Measurements from ENCODE around the gene TFPT. TPM values are rescaled to one million over a fixed set of nuclear protein-coding genes. Genes with fewer than 3 reads are reported as not detected.
A peak's percentile ranks its signal among the peaks of the same experiment; 100 is the strongest.

Gene TFPT
- total and polyA plus RNA-seq, 2 of the 4 experiments (the other 2 are of a cell fraction): 7.9 to 17.1 TPM

DNA sequence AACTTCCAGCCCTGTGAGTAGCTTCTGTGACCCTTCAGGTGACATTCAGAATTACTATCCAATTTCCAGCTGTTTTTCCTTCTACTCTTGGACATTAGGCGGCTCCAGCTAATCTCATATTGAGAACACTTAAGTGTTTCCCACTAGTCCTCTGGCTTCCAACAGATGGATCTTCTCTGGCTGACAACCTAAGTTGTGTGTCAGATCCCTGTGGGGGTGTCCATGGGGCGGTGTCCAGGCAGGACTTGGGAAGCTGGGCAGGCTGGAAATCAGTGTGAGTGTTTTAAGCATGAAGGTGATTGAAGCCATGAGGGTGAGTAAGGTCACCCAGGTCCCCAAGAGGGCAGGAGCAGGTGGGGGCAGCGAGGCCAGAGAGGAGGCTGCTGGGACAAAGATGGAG lies 32.2 kb upstream of the TFPT start:
- H3K4ac ChIP-seq (ENCODE audit: low read depth, low read length): no peak overlapping the region
- H2BK120ac ChIP-seq (ENCODE audit: low read depth, low read length): no peak overlapping the region
- H4K91ac ChIP-seq (ENCODE audit: insufficient read depth, low read depth, low read length): no peak overlapping the region
- no peak overlapping the region for H2BK5ac ChIP-seq (ENCODE audit: low read depth, low read length, poor library complexity, severe bottlenecking)
- no peak overlapping the region for H4K5ac ChIP-seq (ENCODE audit: low read depth, low read length)
- TF ChIP-seq POLR2A (IDR thresholded peaks at IDR 0.05; ENCODE audit: low read depth, low read length) (no peak), NFE2L2 (IDR thresholded peaks at IDR 0.05; ENCODE audit: low read depth, low read length) (no peak), RAD21 (IDR thresholded peaks at IDR 0.05; ENCODE audit: low read length) (no peak), CEBPB (IDR thresholded peaks at IDR 0.05; ENCODE audit: low read depth, low read length) (no peak), MAFK (IDR thresholded peaks at IDR 0.05; ENCODE audit: low read depth, low read length) (no peak), MAZ (IDR thresholded peaks at IDR 0.05; ENCODE audit: borderline replicate concordance, low read depth, low read length) (no peak), MXI1 (IDR thresholded peaks at IDR 0.05; ENCODE audit: borderline replicate concordance, low read depth, low read length) (no peak), CHD1 (IDR thresholded peaks at IDR 0.05; ENCODE audit: low read depth, low read length) (no peak), FOS (IDR thresholded peaks at IDR 0.05; ENCODE audit: low read depth, low read length) (no peak), BHLHE40 (IDR thresholded peaks at IDR 0.05; ENCODE audit: low read depth, low read length) (no peak)
- TF ChIP-seq, protein P1, sequence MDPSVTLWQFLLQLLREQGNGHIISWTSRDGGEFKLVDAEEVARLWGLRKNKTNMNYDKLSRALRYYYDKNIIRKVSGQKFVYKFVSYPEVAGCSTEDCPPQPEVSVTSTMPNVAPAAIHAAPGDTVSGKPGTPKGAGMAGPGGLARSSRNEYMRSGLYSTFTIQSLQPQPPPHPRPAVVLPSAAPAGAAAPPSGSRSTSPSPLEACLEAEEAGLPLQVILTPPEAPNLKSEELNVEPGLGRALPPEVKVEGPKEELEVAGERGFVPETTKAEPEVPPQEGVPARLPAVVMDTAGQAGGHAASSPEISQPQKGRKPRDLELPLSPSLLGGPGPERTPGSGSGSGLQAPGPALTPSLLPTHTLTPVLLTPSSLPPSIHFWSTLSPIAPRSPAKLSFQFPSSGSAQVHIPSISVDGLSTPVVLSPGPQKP (IDR thresholded peaks at IDR 0.05; ENCODE audit: borderline replicate concordance, low read depth, low read length): no peak
- no TSS peak for BruUV-seq (replicated peaks)
- H3K4me3 ChIP-seq (ENCODE audit: insufficient read depth, low read depth, low read length): no peak overlapping the region
- H3K56ac ChIP-seq (ENCODE audit: extremely low read depth, insufficient read depth, low read length): no peak overlapping the region
- no peak overlapping the region for H3K14ac ChIP-seq (replicated peaks; ENCODE audit: low read depth, low read length)
- ChIA-PET CTCF (no interaction called here), POLR2A (ENCODE audit: unreplicated experiment) (no interaction called here)
- H3K79me1 ChIP-seq (ENCODE audit: low read depth in 1 of 2, low read length in 2 of 2): peaks cover 20 to 26% of the 10 kb centered on the region in 2 experiments
- H2AK9ac ChIP-seq (replicated peaks; ENCODE audit: low read depth, low read length, poor library complexity): no peak overlapping the region
- H3K18ac ChIP-seq (ENCODE audit: low read depth, low read length): no peak overlapping the region
- no CpG with 5 or more reads among the region's 3 CpGs for WGBS, 2 experiments (ENCODE audit: extremely low coverage in 2 of 2, insufficient read length in 1 of 2)
- H2BK20ac ChIP-seq (ENCODE audit: low read depth, low read length): no peak overlapping the region
- in situ Hi-C loops (cut with MboI; ENCODE audit: low sequenced_read_pairs) (loop anchor here (25.0 kb wide), 1 partner anchor 1515 kb away; the partner anchor contains the start of gene U2AF2), intact Hi-C loops (cut with micrococcal nuclease) (no loop called here), dilution Hi-C loops (cut with HindIII; ENCODE audit: low sequenced_read_pairs, unreplicated experiment) (no loop called here)
- no peak overlapping the region for H3K27ac ChIP-seq (ENCODE audit: insufficient read depth, low read length)
- H3K23ac ChIP-seq (ENCODE audit: low read depth, low read length): no peak overlapping the region
- H3K9me1 ChIP-seq (ENCODE audit: insufficient read depth, low read length): no peaks in the 10 kb centered on the region
- H3K4me1 ChIP-seq (ENCODE audit: control insufficient read depth, insufficient read depth, low read length): no peaks in the 10 kb centered on the region
- no peak overlapping the region for H3K4me2 ChIP-seq (ENCODE audit: low read depth, low read length)
- H2BK15ac ChIP-seq (ENCODE audit: low read depth, low read length): no peak overlapping the region
- H4K20me1 ChIP-seq (ENCODE audit: insufficient read depth, low read length): peaks cover 17% of the 10 kb centered on the region
- H3K36me3 ChIP-seq (ENCODE audit: control insufficient read depth, insufficient read depth, low read length): peaks cover 89% of the 10 kb centered on the region
- no peaks in the 10 kb centered on the region for H3K9me3 ChIP-seq (ENCODE audit: control insufficient read depth, insufficient read depth, low read length)
- no peak overlapping the region for H3K9ac ChIP-seq (ENCODE audit: low read depth, low read length)
- H3K27me3 ChIP-seq (ENCODE audit: control insufficient read depth, insufficient read depth, low read length): no peaks in the 10 kb centered on the region
- no peak overlapping the region for H2AFZ ChIP-seq (replicated peaks; ENCODE audit: low read length, poor library complexity)
- peak; percentile 28 for DNase-seq
- ATAC-seq (ENCODE audit: low read depth): peak; percentile 50
- no peak overlapping the region for H4K8ac ChIP-seq (ENCODE audit: low read depth in 2 of 2, low read length in 2 of 2)
- H2AK5ac ChIP-seq (ENCODE audit: low read depth, low read length): no peak overlapping the region

Measured in IMR-90 (cell line).